DMS 273 (cell line): ENCODE measurements around the gene CYFIP2.
A peak's percentile ranks its signal among the peaks of the same experiment; 100 is the strongest.

Experiments used
- DNase-seq: peaks from one replicate; lab custom pipeline; 2025; ENCODE audit not compliant: unreplicated experiment; lab: John Stamatoyannopoulos, UW

CYFIP2 gene

DNA sequence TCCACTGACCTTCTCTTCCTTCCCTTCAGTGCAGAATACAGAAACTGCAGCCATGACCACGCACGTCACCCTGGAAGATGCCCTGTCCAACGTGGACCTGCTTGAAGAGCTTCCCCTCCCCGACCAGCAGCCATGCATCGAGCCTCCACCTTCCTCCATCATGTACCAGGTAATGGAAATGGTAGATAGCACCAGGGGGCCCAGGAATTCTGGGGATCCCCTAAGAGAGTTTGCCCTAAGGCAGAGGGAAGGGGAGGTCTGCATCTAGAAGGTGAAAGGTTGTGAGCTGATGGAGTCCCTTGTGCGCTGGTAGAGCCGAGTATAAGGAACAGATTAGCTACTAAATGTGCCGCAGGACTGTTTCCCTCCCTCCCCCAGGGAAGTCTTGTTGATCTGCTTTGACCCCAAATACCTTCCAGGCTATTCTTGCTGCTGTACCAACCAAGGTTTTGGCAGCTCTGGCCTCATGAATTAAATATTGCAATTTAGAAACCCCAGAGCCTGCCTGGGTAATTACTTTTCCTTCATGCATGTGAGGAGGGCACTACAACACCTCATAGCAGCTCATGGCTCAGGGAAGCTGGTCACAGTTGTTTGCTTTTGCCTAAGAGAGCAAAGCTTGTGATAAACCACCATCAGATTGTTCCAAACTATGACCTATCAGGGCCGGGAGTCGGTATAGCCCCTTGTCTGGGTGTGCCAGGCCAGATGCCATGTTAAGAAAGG is 19.6 kb downstream of the CYFIP2 start:
- no peak for DNase-seq

DNA sequence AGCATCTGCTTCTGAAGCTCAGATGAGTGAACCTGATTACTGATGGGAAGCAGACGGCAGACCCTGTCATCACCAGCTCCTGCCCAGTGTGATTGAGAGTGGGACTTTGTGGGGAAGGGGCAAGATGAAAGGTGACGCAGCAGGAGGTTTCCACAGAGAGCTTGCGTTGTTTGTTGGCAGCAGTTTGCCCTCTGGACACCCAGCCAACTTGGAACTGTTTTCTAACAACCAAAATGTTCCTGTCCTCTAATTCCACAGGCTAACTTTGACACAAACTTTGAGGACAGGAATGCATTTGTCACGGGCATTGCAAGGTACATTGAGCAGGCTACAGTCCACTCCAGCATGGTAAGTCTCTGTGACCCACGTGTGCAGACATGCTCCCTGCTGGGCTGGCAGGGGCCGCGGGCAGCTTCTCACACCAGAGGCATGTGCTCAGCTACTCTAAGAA is 20.9 kb downstream of the CYFIP2 start:
- no peak for DNase-seq

DNA sequence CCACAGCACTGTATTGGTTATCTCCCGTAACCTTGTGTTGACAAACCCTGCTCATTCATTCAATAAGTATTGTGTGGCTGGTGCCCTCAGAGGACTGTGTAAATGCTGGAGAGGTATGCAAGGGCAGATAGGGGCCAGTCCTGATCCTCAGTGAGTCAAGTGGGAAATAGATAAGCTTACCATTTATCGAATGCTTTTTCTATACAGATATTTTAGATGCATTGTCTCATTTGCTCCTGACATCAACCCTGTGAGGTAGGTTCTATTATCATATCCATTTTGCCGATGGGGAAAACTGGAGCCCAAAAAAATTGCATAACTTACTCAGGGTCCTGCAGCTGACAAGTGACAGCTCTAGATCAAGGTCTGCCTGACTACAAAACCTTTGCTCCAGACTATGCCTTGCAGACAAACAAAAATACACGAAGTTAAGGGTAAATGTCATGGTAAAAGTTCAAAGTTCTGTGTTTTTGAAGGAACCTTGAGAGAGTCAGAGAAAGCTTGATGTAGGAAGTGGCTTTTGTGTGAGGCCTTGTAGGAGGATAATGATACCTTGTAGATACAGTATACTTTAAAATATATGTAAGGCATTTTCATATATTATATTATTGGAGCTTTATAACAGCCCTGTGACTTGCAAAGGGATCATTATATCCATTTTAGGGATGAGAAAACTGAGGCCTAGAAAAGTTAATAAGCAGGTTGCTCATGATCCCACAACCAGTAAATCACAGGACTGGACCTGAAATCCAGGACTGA is 22.7 kb downstream of the CYFIP2 start:
- DNase-seq = no peak

DNA sequence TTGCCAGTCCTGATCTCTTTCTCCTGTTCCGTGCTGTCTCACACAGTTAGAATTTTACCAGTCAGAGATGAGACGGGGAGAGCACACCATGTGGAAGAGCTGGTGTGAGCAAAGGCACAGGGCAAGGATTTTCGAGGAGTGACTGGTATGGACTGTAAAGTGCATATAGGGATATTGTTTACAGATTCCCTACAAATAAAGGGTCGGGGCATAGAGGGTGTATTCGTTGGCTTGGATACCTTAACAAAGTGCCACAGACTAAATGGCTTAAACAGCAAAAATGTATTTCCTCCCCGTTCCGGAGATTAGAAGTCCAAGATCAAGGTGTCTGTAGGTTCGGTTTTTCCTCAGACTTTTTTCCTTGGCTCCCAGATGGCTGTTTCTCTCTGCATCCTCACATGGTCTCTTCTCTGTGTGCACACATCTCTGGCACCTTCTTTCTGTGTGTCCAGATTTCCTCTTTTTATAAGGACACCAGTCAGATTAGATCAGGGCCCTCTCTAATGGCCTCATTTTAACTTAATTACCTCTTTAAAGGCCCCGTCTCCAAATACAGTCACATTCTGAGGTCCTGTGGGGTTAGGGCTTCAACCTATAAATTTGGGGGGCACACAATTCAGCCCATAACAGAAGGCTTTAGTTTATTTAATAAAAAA is 23.4 kb downstream of the CYFIP2 start:
- no peak for DNase-seq

DNA sequence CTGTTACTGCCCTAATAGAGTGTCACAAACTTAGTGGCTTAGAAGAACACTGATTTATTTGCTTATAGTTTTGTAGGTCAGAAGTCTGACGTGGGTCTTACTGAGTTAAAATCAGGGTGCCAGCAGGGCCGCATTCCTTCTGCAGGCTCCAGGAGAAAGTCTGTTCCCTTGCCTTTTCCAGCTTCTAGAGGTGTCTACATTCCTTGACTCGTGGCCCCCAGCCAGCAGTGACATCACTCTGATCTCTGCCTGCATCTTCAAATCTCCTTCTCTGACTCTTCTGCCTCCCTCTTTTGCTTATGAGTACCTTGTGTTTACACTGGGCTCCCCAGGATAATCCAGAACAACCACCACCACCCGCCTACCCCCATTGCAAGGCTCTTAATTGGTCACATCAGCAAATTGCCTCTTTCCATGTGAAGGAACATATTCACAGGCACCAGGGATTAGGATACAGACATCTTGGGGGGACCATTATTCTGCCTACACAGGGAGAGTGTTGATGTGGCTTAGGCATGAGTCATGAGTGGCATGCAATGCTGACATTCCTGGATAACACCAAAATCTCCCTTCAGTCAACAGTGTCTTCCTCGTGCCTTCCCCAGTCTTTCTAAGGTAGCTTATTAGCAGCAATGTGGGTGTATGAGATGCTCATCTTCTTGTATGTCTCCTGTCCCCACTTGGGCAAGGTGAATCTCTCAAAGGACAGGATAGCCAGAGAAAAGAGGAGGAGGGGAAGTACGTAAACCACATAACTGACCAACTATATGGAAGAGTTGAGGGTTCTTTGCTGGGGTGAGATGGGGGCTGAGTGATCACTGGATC is 24.4 kb downstream of the CYFIP2 start:
- DNase-seq = no peak

DNA sequence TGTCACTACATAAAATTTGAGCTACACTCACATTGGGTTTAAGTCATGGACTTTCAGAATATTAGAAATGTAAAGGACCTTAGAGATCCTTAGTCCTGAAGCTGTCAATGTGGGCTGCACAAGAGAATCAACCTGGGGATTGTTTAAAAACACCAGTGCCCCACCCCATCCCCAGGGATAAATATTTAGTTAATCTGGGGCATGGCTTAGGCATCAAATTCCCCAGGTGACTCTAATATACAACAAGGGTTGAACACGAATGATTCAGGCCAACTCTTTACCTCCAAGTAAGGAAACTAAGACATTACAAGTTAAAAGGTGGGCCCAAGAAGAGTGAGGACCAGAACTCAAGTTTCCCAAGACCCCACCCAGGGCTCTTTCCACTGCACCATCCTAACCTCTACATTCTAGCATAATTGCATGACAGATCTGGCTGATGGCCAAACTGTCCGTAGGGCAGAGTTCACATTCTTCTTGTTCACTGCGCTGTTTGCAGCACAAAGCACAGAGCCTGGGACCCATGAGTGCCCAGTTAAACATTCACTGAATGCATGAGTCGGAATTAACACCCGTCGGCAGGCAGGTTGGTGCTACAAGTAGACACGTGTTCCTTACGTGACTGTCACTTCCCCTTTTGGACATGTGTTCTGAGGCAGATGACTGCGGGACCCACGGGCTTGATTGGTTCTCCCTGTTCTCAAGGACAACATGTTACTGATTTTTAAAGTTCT is 25.2 kb downstream of the CYFIP2 start:
- no peak for DNase-seq

DNA sequence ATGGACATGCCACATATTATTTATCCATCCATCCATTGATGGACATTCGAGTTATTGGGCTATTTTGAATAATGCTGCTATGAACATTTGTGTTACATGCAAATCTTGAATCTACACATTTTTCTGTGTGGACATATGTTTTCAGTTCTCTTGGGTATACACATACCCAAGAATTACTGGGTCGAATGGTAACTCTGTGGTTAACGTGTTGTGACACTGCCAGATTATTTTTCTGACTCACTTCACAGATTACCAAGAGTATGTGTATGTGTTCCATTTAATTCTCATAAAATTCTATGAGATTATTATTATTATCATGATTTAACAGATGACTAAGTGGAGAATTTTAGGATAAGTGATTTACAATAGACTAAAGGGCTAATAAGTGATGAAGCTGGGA is 26.7 kb downstream of the CYFIP2 start:
- DNase-seq = no peak

DNA sequence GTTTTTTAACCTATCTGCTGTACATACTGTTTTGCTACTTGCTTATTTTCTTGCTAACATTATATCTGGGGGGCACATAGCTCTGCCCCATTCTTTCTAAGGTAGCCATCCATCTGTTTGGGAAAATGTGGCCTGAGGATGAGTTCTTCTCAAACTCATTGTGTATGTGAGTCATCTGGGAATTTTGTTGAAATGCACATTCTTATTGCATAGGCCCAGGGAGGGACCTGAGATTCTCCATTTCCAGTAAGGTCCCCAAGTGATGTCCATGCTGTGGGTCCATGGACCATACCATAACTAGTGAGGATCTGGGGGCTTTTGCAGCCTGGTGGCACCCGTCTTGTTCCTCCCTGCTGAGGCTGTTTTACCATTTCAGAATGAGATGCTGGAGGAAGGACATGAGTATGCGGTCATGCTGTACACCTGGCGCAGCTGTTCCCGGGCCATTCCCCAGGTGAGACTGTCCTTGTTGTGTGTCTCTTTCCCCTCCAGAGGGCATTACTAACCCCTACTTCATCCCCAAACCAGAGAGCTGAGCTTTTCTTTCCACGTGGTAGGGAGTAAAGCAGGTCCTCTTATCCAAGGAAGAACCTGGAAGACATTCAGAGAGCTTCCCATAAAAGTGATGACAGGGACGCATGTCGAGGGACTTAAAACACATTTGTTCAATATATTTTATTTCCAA is 28.6 kb downstream of the CYFIP2 start:
- DNase-seq = no peak

DNA sequence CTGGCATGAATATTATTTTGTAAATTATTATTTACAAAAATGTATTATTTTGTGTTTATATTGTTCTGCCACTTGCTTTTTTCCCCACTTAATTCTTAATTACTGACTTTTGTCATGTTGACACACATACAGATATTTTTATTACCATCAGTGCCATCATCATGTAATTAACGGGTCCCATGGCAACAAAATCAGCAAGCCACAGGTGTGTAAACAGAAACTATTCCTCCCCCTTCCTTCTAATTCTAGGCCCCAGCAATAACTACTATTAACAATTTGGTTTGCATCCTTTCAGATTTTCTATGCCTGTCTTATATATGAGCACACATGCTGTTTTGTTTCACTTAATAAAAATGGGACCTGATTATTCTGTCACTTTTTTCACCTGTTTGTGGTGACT is 29.3 kb downstream of the CYFIP2 start:
- DNase-seq = no peak

DNA sequence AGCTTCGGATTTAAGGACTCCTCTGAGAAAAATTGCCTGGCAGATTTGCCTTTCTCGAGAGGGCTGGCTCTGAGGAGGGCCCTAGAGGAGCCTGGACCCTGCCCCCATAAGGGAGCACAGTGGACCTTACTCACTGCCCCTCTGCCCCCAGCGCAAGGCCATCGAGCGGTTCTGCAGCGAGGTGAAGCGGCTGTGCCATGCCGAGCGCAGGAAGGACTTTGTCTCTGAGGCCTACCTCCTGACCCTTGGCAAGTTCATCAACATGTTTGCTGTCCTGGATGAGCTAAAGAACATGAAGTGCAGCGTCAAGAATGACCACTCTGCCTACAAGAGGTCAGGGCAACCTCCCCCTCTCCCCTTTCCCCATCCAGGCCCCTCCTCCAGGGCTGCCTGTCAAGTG is 34.6 kb downstream of the CYFIP2 start:
- no peak for DNase-seq

DNA sequence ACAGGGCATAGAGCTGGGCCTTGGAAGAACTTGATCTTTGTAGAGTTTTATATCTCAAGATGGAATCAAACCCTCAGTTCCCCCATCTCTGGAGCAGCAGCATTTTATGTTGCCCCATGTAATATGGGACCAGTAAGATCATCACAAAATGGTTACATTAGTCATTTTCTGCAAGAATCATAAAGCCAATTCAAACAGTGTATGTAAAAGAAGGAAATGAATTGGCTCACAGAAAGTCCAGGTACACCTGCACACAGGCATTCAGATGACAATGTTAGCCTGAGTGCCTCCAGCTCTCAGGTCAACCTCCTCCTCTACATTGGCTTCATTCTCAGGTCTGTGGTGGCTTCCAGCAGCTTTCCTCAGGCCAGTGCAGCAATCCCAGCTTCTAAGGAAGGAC is 35.1 kb downstream of the CYFIP2 start:
- DNase-seq = no peak

DNA sequence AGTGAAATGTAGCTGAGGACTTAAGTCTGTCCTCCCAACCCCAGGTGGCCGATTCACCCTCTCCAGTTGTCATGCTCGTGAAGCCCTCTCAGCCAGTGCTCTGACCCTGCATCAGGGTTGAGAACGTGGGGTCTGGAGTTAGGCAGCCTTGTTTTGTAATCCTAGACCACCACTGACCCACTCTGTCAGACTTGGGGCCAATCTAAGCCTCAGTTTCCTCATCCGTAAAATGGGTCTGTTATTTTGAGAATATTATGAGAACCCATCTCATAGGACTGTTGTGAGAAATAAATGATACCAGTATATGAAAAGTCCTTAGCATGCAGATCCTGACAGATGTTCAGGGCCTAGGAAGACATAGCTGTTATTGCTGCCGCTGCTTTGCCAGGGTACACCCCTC is 37.1 kb downstream of the CYFIP2 start:
- no peak for DNase-seq

DNA sequence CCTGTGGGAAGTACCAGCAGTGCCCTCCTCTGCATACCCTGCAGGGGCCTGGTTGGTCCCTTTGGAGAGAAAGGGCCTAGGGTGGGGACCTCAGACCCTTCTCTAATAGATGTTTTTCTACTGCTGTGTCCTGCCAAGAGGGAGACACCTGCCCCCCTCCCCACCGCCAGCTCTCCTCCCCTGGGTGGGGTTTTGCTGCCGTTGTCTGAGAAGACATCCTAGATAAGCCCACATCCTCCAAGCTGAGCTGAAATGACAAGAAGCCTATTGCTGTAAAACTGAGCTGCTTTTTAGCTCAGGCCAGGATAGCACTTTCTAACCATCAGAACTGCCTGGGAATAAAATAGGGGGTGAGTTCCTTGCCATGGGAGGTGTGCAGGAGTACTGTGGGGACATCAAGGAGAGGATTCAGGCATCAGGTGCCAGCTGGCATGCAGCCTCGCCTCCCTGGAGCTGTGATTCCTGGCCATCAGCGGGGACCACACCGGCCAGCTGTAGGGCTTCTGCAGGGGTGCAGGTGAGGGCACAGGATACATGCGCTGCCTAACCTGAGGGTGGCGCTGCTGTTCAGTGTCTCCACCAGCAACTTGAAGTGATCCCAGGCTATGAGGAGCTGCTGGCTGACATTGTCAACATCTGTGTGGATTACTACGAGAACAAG is 37.9 kb downstream of the CYFIP2 start:
- peak; percentile 13 for DNase-seq

DNA sequence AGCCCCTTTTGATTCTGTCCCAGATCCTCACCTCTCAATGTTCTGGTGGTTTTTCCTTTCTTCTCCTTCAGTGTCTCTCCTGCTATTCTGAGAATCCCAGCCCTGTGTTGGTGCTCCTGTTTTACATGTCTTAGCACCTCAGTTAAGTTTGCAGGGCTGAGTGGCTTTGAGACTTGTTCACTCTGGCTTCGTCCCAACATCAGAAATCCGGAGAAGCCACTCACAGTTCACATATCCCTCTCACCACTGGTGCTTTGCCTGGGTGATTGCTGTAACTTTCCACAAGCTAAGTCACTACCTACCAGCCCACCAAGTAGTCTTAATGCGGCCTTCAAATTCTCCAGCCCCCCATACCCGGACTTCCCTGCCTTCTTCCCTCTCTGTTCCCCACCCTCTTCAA is 40.2 kb downstream of the CYFIP2 start:
- no peak for DNase-seq

DNA sequence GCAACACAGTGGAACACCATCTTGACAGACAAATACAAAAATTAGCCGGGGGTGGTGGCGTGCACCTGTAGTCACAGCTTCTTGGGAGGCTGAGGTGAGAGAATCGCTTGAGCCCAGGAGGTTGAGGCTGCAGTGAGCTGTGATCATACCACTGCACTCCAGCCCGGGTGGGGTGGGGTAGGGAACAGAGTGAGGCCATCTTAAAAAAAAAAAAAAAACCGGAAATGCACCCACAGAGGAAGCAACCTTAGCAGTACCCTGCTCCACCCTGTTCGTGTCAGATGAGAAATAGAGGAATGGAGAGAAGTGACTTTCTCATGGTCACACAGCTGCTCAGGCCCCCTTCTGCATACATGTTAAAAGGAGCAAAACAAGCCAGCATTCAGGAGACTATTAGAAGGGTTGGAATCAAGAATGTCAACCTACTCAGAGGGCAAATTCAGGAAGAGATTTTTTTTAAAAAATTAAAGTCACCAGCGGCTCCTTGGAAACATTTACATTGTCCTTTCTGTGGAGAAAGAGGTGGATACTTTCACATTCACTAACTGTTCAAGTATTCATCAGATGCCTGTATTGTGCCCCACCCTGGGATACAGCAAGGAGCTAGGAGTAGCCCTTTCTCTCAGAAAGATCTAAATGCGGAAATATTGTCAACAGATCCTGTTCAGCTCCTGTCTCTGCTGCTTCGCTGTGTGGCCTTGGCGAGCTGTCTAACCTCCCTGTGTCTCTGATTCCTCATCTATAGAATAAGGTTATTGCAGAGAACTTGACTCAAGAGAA is 41.0 kb downstream of the CYFIP2 start:
- no peak for DNase-seq

DNA sequence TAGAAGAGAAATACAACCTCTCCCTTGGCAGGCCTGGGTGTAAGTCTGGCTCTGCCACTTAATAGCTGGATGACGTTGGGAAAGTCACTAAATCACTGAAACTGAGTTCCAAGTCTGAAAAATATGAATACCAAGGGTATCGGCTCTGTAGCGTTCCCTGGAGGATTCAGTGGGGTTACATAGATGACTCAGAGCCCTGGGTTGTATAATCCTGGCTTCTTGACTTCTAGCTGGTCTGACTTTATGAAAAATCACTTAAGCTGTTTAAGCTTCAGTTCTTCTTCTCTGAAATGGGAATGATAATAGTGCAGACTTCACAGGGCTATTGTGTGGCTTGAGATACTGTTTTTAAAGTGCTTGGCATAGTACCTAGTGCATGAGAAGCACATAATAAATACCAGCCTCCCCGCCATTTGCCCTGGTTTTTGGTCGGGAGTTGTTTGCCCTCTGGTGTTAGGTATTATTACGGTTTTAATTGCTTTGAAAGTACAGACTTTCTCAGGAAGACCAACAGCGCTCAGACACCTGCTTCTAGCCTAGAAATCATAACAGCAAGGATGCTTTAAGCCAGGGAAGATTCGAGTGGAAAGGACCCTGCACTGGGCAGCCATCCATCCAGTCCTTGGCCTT is 43.0 kb downstream of the CYFIP2 start:
- DNase-seq = peak; percentile 36

DNA sequence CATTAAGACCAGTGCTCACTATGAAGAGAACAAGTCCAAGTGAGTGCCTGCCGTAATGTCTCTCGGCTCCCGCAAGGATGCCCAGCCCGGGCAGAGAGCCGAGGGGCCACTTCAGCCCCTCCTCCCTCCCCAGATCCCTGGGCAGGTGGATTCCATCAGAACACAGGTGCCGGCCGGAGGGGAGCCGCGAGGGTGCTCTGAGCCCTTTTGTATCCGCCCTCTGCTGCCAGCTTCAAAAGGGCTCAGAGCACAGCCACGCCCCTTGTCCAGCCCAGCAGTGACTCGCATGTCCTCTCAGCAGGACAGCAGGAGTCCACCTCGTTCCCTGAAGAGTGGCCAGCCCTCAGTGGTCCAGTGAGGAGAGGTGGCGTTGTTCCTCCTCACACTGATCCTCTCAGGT is 43.9 kb downstream of the CYFIP2 start:
- no peak for DNase-seq

DNA sequence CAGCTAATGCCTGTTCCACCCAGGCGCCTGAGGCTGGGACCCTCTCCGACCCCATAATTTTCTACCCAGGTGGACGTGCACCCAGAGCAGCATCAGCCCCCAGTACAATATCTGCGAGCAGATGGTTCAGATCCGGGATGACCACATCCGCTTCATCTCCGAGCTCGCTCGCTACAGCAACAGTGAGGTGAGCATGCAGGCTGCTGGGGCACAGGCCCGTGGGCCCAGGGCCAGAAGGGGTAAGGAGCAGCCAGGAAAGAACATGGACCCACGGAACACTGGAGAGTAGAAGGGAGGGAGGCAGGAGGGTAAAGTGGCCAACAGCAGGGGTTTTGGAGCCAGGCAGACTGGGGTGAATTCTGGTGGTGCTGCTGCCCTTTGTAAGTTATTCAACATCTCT is 45.7 kb downstream of the CYFIP2 start:
- DNase-seq = no peak
